GM19463 (cell line): Measurements from ENCODE around the gene PDE10A.

ENCODE experiments used
- ATAC-seq: cut with Tn5 transposase; IDR thresholded peaks from one replicate; pipeline ENCODE4 v1.9.1; 2021; ENCODE audit warnings: mild to moderate bottlenecking, moderate library complexity; ENCODE audit not compliant: unreplicated experiment

Gene PDE10A

GRCh38 chr6:165678904-165679303 is 15.9 kb upstream of the PDE10A start:
- no peak for ATAC-seq

DNA sequence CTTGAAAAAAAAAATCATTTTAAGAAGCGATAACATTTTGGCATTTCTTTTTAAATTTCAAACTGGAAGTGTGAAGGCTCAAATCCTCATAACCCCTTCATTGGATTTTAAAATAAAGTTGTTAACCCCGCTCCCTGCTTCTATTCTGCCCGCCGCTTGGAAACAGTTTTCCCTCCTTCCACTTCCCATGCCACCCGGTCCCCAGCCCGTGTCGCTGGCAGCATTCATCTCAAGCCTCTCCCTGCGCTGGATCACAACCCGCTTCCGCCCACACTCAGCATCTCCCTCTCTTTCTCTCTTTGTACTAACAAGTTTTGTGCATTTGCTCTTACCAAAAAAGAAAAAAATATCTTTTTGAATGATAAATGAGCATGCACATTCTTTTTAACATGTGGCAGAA is 15.4 kb upstream of the PDE10A start:
- no peak for ATAC-seq

GRCh38 chr6:165677091-165677490 is 14.1 kb upstream of the PDE10A start:
- ATAC-seq, result no peak

GRCh38 chr6:165676435-165677068 is 13.5 kb upstream of the PDE10A start:
- ATAC-seq, result no peak

GRCh38 chr6:165675120-165675519 is 12.1 kb upstream of the PDE10A start:
- ATAC-seq, result no peak

GRCh38 chr6:165674155-165675029 is 11.4 kb upstream of the PDE10A start:
- no peak for ATAC-seq

DNA sequence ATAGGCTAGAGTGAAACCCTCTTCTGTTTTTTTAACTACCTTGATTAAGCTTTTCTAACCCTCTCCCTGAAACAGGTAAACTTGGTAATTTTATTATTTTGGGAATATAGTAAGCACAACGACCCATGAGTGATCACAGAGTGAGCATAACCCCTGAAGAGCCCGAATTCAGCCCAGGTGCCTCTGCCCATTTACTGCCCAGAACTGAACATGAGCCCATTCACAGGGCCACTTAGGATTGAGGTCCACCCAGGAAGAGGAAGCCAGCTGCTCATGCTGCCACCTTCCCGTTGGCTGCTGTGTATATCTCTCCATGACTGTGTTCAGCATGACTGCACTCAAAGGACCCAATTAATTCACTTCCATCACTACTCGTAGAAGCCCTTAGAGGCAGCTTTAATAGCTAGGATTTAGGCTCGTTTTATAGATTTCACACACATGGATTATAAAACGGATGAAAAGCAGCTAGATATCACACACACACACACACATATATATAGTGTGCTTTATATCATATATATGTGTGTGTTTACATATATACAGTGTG is 8.3 kb upstream of the PDE10A start:
- no peak for ATAC-seq

GRCh38 chr6:165668951-165669350 is 5.9 kb upstream of the PDE10A start:
- ATAC-seq, result no peak

- no peak for ATAC-seq
These were observed 2.3 kb upstream of the PDE10A start for GRCh38 chr6:165665384-165665672.

DNA sequence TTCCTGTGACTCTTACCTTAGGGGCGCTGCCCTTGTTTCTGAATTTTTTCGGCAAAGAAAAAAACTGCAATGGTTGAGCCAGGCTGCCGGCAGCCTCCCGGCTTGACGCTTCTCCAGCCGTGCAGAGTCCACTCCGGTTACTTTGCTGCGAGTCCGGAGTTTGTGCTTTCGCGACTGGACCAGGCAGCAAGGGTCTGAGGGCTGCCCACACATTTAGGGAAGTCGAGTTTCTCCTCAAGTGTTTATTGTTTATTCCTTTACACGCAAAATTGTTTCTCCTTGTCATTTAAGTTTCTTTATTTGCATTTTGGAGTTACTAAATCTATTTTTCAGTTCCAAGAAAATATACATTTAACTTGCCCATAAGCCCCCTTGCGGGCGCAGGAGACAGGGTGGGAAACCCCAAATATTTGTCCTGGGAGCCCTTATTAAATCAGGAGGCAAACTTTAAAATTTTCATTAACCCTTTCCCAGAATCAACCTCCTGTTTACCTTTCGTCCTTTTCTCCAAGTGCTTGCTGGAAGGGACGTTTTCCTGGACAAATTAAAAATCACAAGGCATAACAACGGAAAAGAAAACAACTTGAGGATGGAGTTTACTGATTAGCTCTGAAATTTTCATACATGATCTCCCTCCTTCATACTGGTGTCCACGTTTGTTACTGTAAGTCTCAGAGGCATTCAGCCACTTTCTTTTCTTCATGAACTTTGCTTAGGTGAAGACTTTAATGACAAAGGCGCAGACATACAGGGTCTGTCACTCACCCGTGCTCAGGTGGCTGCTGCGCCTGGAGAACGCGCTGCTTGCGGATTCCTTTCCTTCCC is 1.7 kb upstream of the PDE10A start:
- ATAC-seq, result no peak

- no peak for ATAC-seq
These were observed 906 bp upstream of the PDE10A start for GRCh38 chr6:165663736-165664558.

DNA sequence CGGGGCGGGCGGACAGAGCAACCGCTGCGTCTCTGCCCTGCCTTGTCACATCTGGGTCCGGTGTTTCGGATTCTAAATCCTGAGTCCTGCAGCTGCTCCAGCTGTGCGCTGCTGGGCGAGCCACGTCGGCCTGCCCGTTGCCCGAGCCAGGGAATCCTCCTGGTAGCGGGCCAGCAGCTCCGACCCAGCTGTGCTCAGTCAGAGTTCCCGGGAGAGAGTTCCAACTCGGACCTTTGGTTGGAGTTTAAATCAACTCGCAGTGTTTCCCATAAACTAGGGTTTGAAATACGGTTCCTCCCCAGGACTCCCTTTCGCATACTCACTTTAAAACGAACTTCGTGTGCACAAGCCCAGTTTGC is 315 bp upstream of the PDE10A start:
- ATAC-seq, result no peak

DNA sequence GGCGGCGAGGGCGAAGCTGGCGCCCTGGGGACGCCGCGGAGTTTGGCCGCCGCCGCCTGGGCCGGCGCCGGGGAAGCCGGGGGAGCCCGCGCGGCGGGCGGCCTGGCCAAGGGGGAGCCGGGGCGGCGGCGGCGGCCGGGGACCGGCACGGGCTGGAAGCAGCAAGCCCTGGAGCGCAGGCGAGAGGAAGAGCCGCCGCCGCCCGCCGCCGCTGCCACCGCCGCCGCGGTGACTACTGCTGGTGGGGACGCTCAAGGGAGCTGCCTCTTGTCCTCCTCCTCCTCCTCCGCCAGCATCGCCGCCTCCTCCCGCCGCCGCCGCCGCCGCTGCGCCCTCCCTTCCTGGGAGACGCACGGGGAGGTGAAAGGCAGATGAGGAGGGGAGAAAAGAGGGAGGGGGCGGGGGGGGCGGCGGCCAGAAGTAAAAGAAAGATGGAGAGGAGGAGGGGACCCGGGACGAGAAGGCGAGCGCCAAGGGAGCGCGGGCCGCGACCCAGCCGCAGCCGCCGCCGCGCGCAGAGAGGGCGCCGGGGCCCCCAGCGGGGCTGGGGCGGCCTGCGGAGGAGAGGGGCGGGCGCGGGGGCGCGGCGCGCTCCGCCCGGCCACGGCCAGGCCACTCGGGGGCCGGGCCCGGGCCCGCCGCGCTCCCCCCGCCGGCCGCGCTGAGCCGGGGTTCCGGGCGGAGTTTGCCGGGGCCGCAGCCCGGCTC is 846 bp downstream of the PDE10A start:
- ATAC-seq, result no peak

DNA sequence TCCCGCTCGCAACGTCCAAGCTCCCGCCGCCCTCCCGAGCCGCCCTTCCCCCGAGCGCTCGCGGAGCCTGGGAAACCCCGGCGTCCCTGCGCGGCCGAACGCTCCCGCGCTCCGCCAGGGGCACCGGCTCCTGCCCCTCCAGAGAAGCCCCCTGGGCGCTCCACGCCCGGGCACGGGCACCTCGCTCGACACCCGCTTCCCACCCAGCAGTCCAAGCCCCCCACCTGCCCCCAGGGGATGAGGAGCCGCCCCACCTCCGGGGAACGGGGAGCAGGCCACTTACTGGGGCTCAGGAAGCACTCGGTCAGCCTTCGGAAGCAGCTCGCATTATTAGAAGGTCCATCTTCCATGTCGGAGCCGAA is 1.4 kb downstream of the PDE10A start:
- ATAC-seq, result no peak

DNA sequence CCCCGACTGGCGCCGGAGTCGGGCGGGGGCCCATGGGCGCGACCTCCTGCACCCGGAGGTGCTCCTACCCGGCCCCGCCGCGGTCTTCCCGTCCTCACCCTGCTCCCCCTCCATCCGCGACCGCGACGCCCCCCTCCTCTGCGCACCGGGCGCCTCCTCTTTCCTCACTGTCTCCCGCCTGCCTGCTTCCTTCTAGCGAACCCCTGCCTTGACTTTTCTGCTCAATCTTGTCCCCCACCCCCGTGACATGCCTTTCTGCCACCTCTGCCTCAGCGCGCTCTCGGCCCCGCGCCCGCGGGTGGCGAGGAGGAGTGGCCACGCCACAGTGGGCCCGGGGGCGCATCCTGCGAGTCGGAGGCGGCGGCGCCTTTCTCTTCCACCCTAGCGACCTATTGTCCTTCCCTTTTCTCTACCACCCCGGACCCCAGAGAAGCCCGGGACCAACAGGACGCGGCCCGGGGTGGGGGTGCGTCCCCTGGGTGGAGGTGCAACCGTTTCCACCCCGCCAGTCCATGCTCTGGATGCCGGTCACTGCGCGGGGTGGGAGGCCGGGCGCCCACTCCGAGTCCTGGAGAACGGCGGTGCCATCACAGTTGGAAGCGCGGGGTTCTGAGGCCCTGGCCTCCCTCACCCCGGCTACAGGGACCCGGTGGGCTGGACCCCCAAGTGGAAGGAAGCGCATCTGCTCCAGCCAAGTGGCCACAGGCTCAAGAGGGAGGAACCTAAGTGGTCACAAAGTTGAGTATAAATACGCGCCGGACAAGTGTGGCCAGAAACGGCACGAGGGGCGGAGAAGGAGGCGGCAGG is 2.0 kb downstream of the PDE10A start:
- no peak for ATAC-seq

- ATAC-seq, result no peak
These were observed 2.8 kb downstream of the PDE10A start for GRCh38 chr6:165659945-165660856.

DNA sequence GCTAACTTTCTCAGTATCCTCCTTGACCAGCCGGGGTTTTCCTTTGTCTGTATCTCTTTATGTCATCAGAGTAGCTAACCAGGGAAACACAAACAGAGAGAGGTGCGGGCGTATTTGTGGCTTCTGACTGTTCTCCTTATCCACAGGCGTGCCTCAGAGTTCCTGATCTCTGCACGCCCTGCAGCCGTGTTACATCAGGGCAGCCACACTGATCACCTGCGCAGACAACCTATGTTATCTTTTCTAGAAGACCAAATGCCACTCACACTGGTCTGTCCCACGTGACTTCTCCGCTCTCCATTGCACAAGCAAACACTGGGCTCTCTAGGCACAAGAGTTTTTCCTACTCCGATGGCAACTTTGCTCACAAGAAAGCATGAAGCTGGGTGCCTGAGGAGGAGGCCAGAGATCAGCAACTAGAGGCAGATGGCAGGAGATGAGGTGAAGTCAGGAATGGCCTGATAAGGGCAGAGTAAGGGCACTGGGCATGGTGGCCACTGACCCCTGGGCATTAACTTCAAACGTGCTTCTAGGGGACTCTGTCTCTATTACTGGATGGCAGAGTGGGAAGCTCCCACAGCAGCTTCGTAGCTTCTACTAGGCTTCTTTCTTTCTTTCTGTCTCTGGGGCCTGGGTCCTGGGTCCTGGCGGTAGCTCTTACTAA is 4.5 kb downstream of the PDE10A start:
- ATAC-seq, result no peak

DNA sequence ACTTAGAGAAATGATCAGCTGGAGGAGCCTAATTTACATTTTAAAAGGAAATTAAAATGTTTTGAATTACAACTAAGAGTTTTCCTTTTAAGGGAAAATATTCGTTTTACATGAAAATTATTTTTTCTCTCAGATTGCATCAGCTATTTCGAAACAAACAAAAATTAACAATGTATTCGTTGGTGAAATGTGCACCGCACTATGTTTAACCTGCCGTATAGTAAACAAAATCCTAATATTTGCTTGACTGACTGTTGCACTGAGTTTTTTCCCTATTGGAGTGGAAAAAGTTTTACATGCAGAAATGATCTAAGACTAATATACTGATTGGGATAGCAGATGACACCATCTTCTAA is 5.7 kb downstream of the PDE10A start:
- no peak for ATAC-seq
